SKM-1 treated with dmso at 0.1 percent for 144 hours (cell line): ENCODE results near the gene NBEAL2.

Experiments
- DNase-seq: peaks from one replicate; lab custom pipeline; 2025; ENCODE audit not compliant: unreplicated experiment; lab: John Stamatoyannopoulos, UW

NBEAL2 gene

GRCh38 chr3:46944191-46944590 lies 35.3 kb upstream of the NBEAL2 start:
- no peak for DNase-seq

GRCh38 chr3:46946416-46946815 lies 33.0 kb upstream of the NBEAL2 start:
- DNase-seq: no peak

- DNase-seq: no peak
Measured at GRCh38 chr3:46946856-46947545, 32.5 kb upstream of the NBEAL2 start.

GRCh38 chr3:46947546-46947901 lies 31.9 kb upstream of the NBEAL2 start:
- DNase-seq: no peak

GRCh38 chr3:46947981-46948791 lies 31.3 kb upstream of the NBEAL2 start:
- DNase-seq: peak; percentile 43

GRCh38 chr3:46948830-46949671 lies 30.4 kb upstream of the NBEAL2 start:
- peak; percentile 71 for DNase-seq

GRCh38 chr3:46950177-46950576 lies 29.3 kb upstream of the NBEAL2 start:
- DNase-seq: no peak

- no peak for DNase-seq
Measured at GRCh38 chr3:46950650-46951241, 28.7 kb upstream of the NBEAL2 start.

- no peak for DNase-seq
Measured at GRCh38 chr3:46952813-46953212, 26.7 kb upstream of the NBEAL2 start.

- DNase-seq: peak; percentile 51
Measured at GRCh38 chr3:46953234-46954010, 26.0 kb upstream of the NBEAL2 start.

GRCh38 chr3:46954178-46954577 lies 25.3 kb upstream of the NBEAL2 start:
- DNase-seq: no peak

GRCh38 chr3:46955157-46955556 lies 24.3 kb upstream of the NBEAL2 start:
- DNase-seq: no peak

GRCh38 chr3:46955801-46956259 lies 23.6 kb upstream of the NBEAL2 start:
- DNase-seq: no peak

- DNase-seq: no peak
Measured at GRCh38 chr3:46957092-46957820, 22.2 kb upstream of the NBEAL2 start.

GRCh38 chr3:46958467-46959160 lies 20.9 kb upstream of the NBEAL2 start:
- no peak for DNase-seq

GRCh38 chr3:46959161-46959511 lies 20.3 kb upstream of the NBEAL2 start:
- no peak for DNase-seq

GRCh38 chr3:46960081-46960701 lies 19.3 kb upstream of the NBEAL2 start:
- no peak for DNase-seq

- no peak for DNase-seq
Measured at GRCh38 chr3:46960835-46961234, 18.6 kb upstream of the NBEAL2 start.

- DNase-seq: no peak
Measured at GRCh38 chr3:46962427-46962826, 17.0 kb upstream of the NBEAL2 start.
